Prostate gland (tissue), 2 donors: ENCODE data around the gene PHC2.

Source experiments
- CTCF ChIP-seq, 4 experiments: fragments of 200-600 bp in 2 of 4; fragments of 450-650 bp in 2 of 4; sonication (generic) in 2 of 4; IDR thresholded peaks; 1 replicate in 3 of 4; 2 replicates in 1 of 4; pipeline ENCODE4 v1.5.1; 2016 to 2019; ENCODE audit warnings: antibody characterized with exemption in 4 of 4, mild to moderate bottlenecking in 2 of 4, moderate library complexity in 2 of 4
- POLR2A ChIP-seq: fragments of 450-650 bp; IDR thresholded peaks from one replicate; pipeline ENCODE4 v1.6.1; 2016; ENCODE audit warnings: antibody characterized with exemption, mild to moderate bottlenecking
- POLR2AphosphoS5 ChIP-seq: sonication (generic); formaldehyde crosslinking; IDR thresholded peaks from one replicate; pipeline ENCODE4 v1.6.1; 2017; ENCODE audit warnings: antibody characterized with exemption

GRCh38 chr1:33331444-33332356 is 99.2 kb downstream of the PHC2 start:
- TF ChIP-seq CTCF (IDR thresholded peaks at IDR 0.05) (no peak), POLR2A (no peak), POLR2AphosphoS5 (no peak)
